WTC11 (cell line): Measurements from ENCODE around the gene ZNF577. TPM values are rescaled to one million over a fixed set of nuclear protein-coding genes. Genes with fewer than 3 reads are reported as not detected.

Source experiments
- CREB1 ChIP-seq: sonication (generic); formaldehyde crosslinking; IDR thresholded peaks from 2 replicates; pipeline ENCODE4 v1.8.0; 2023; ENCODE audit warnings: mild to moderate bottlenecking, missing genetic modification reagents
- total RNA-seq: library from RNA; stranded (reverse); gene quantifications from 3 replicates; pipeline ENCODE4 v1.2.3, GENCODE V29; 2021
- TF ChIP-seq, protein P1 (sequence below): sonication (generic); formaldehyde crosslinking; IDR thresholded peaks from 2 replicates; pipeline ENCODE4 v1.8.0; 2022; ENCODE audit warnings: missing genetic modification reagents
- TF ChIP-seq, protein P2 (sequence below): fragments of 250-450 bp; sonication (Bioruptor Pico); IDR thresholded peaks from 2 replicates; pipeline ENCODE4 v1.9.0; 2021; ENCODE audit warnings: mild to moderate bottlenecking

Gene ZNF577
- total RNA-seq, 1 experiment from 2014 or later = 45.2 TPM

DNA sequence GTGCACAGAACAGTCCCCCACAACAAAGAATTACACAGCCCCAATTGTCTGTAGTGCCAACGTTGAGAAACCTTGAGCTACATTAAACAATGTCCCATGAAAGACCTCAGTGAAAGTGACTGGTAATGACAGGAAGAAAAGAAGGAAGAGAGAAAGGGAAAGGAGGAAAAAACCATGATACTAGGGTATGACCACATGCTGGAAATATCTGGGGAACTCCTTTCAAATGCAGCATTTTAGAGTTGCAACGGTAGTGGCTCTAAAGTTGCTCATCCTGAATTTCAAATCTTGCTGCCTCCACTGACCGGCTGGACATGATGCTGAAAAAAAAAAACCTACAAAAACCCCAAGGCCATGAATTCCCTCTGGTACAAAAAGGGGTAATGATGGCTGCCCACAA is 66.3 kb downstream of the ZNF577 start (continued):
- TF ChIP-seq, protein P1, sequence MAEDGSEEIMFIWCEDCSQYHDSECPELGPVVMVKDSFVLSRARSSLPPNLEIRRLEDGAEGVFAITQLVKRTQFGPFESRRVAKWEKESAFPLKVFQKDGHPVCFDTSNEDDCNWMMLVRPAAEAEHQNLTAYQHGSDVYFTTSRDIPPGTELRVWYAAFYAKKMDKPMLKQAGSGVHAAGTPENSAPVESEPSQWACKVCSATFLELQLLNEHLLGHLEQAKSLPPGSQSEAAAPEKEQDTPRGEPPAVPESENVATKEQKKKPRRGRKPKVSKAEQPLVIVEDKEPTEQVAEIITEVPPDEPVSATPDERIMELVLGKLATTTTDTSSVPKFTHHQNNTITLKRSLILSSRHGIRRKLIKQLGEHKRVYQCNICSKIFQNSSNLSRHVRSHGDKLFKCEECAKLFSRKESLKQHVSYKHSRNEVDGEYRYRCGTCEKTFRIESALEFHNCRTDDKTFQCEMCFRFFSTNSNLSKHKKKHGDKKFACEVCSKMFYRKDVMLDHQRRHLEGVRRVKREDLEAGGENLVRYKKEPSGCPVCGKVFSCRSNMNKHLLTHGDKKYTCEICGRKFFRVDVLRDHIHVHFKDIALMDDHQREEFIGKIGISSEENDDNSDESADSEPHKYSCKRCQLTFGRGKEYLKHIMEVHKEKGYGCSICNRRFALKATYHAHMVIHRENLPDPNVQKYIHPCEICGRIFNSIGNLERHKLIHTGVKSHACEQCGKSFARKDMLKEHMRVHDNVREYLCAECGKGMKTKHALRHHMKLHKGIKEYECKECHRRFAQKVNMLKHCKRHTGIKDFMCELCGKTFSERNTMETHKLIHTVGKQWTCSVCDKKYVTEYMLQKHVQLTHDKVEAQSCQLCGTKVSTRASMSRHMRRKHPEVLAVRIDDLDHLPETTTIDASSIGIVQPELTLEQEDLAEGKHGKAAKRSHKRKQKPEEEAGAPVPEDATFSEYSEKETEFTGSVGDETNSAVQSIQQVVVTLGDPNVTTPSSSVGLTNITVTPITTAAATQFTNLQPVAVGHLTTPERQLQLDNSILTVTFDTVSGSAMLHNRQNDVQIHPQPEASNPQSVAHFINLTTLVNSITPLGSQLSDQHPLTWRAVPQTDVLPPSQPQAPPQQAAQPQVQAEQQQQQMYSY = no peak
- TF ChIP-seq, protein P2, sequence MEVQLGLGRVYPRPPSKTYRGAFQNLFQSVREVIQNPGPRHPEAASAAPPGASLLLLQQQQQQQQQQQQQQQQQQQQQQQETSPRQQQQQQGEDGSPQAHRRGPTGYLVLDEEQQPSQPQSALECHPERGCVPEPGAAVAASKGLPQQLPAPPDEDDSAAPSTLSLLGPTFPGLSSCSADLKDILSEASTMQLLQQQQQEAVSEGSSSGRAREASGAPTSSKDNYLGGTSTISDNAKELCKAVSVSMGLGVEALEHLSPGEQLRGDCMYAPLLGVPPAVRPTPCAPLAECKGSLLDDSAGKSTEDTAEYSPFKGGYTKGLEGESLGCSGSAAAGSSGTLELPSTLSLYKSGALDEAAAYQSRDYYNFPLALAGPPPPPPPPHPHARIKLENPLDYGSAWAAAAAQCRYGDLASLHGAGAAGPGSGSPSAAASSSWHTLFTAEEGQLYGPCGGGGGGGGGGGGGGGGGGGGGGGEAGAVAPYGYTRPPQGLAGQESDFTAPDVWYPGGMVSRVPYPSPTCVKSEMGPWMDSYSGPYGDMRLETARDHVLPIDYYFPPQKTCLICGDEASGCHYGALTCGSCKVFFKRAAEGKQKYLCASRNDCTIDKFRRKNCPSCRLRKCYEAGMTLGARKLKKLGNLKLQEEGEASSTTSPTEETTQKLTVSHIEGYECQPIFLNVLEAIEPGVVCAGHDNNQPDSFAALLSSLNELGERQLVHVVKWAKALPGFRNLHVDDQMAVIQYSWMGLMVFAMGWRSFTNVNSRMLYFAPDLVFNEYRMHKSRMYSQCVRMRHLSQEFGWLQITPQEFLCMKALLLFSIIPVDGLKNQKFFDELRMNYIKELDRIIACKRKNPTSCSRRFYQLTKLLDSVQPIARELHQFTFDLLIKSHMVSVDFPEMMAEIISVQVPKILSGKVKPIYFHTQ = no peak
- no peak for TF ChIP-seq CREB1

Other genes with a start within 250 kb of the ZNF577 start
- not detected in 3 replicates for gene SIGLEC14, start 241.1 kb downstream of the ZNF577 start, total RNA-seq
- 9.3 to 13.3 TPM (median 9.8 TPM) in 3 replicates for gene SPACA6, start 194.6 kb downstream of the ZNF577 start, total RNA-seq
- 0.73 to 1.0 TPM (median 1.0 TPM) in 3 replicates for gene HAS1, start 164.0 kb downstream of the ZNF577 start, total RNA-seq
- 0.72 TPM in 1 of 3 replicates, not detected in the others for gene FPR1, start 136.1 kb downstream of the ZNF577 start, total RNA-seq
- gene FPR2, start 126.8 kb downstream of the ZNF577 start, total RNA-seq = 0.30 to 0.71 TPM (median 0.31 TPM) in 3 replicates
- not detected in 3 replicates for gene FPR3, start 92.8 kb downstream of the ZNF577 start, total RNA-seq
- gene ZNF649, start 17.1 kb upstream of the ZNF577 start, total RNA-seq = 55.6 to 64.7 TPM (median 56.0 TPM) in 3 replicates
- gene ZNF613, start 39.5 kb upstream of the ZNF577 start, total RNA-seq = 11.5 to 16.5 TPM (median 13.7 TPM) in 3 replicates
- gene ZNF350, start 98.9 kb upstream of the ZNF577 start, total RNA-seq = 5.5 to 8.1 TPM (median 6.9 TPM) in 3 replicates
- gene ZNF615, start 120.3 kb upstream of the ZNF577 start, total RNA-seq = 9.7 to 12.6 TPM (median 11.9 TPM) in 3 replicates
- 14.6 to 19.5 TPM (median 16.5 TPM) in 3 replicates for gene ZNF614, start 140.4 kb upstream of the ZNF577 start, total RNA-seq
- gene ZNF432, start 160.9 kb upstream of the ZNF577 start, total RNA-seq = 8.4 to 10.3 TPM (median 8.9 TPM) in 3 replicates
- 17.5 to 27.9 TPM (median 21.8 TPM) in 3 replicates for gene ZNF841, start 207.8 kb upstream of the ZNF577 start, total RNA-seq